HG02588 (cell line): ENCODE data around the gene MYO19.
"Not testable (repeated sequence)": the region's sequence is repeated elsewhere in the genome, so short reads cannot be mapped to it uniquely, and the experiment has no call there.

ENCODE experiments used
- ATAC-seq: cut with Tn5 transposase; IDR thresholded peaks from one replicate; pipeline ENCODE4 v1.9.1; 2021; ENCODE audit warnings: mild to moderate bottlenecking, moderate library complexity; ENCODE audit not compliant: unreplicated experiment

Gene MYO19

GRCh38 chr17:36463916-36464764, 70.5 kb downstream of the MYO19 start:
- ATAC-seq: no peak

- ATAC-seq: no peak
These were observed 73.1 kb downstream of the MYO19 start for GRCh38 chr17:36461330-36462110.

DNA sequence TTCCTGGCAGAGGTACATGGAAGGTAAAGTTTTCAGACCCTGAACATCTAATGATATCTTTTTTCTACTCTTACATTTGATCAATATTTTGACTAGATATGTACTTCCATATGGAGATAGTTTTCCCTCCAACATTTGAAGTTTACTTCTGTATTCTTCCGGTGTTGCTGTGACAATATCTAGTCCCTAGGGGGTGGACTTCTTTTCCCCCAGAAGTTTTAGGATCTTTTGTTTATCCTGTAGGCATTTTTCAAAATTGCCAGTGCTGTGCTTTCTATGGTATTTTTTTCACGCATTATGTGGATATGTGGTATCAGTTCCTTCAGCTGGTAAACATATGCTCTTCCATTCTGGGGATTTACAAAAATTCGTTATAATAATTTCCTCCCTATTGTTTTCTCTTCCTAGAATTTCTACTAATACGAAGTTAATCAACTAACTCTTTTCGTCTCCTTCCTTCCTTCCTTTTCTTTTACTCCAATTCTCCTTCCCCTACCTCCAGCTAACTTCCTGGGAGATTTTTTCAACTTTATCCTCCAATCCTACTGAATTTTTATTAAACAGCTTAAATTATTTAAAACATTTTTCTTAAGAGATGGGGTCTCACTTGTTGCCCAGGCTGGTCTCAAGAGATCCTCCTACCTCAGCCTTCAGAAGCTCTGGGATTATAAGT, 74.3 kb downstream of the MYO19 start:
- no peak for ATAC-seq

DNA sequence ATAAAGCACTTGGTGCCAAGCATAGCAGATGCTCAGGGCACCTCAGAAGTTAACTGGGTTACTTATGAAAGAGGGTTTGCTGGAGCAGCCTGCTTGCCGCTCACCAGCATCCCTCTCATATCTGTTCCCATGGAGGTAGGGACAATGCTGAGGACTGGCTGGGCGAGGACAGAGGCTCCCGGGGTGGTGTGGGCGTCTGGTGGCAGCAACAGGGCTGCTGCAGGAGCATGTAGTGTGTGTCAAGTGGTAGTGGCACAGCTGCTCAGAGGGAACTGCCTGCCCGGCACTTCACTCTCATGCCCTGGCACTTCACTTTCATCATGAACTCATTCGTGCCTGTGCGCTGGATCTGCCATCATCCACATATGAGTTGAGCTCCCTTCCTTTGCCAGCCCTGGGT, 75.1 kb downstream of the MYO19 start:
- no peak for ATAC-seq

GRCh38 chr17:36459045-36459444, 75.6 kb downstream of the MYO19 start:
- no peak for ATAC-seq

- ATAC-seq: not testable (repeated sequence)
These were observed 77.0 kb downstream of the MYO19 start for GRCh38 chr17:36457701-36458100.

DNA sequence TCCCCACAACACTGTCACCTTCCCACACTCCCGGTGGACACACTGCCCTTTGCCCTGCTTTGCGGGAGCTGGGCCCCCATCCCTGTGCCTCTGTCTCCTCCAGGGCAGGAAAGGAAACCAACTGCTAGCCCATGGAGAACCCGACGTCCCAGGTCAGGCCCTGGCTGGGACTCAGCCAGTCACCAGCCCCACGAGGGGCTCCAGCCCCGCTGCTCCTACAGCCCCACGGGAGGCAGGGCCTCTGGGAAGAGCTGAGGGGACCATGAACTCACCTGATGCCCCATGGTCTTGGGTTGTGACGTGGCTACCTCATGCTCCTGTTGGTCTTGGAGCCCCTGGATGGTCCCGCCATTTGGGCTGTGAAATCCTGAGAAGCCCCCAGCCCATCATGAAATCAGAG, 81.8 kb downstream of the MYO19 start:
- not testable (repeated sequence) for ATAC-seq

GRCh38 chr17:36449997-36450396, 84.7 kb downstream of the MYO19 start:
- ATAC-seq: not testable (repeated sequence)
